Measurements from ENCODE around the gene NUDT5.
A peak's percentile ranks its signal among the peaks of the same experiment; 100 is the strongest.
"Not testable (repeated sequence)": the region's sequence is repeated elsewhere in the genome, so short reads cannot be mapped to it uniquely, and the experiment has no call there.

Gene NUDT5

DNA sequence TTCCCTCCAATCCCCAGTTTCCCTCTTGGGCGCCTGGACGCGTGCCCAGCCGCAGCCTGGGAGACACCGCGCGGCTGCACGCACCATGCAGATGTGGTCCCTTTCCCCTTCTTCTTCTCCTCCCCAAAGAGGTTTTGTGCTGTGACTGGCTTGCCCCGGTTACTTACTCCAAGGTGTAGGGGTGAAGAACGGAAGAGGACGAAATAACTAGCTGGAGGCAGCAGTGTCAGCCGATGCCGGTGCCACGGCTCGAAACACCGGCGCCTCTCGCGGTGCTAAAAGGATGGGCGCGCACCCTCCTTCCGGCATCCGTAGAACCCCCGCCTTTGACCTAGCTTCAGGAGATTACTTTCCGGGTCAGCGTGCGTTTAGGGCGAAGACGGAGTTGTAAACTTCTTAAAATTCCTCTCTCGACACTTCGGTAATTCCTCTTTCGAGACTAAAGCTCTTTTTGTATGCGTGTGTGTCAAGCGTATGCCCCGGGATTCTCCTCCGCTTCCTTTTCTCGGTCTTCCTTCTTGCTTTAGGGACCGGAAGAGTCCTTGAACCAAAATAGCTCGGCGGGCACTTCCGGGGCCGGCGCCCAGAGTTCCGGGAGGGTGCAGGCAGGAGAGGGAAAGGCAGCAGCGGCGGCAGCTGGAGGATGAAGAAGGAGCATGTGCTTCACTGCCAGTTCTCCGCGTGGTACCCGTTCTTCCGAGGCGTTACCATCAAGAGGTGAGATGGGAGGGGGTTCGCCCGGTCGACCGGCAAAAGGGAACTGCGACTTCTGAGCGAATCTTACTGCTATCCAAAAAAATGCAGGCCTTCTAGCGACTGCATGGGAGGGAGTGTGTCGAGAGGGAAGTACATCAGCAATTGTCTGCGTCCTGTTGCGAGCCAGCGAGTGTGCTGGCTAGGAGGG lies at the start of gene NUDT5, which contains the start of gene CDC123:
Gene NUDT5 (minus strand): TSS at position 289 of the 904 bp plus-strand sequence. CDS start 9,600 bp downstream, outside the sequence.
Gene CDC123 (plus strand): TSS at position 586 of the 904 bp plus-strand sequence. CDS start 58 bp downstream, at position 644.
- DNase-seq (ENCODE audit: low read depth, low spot score): peak; percentile 96

DNA sequence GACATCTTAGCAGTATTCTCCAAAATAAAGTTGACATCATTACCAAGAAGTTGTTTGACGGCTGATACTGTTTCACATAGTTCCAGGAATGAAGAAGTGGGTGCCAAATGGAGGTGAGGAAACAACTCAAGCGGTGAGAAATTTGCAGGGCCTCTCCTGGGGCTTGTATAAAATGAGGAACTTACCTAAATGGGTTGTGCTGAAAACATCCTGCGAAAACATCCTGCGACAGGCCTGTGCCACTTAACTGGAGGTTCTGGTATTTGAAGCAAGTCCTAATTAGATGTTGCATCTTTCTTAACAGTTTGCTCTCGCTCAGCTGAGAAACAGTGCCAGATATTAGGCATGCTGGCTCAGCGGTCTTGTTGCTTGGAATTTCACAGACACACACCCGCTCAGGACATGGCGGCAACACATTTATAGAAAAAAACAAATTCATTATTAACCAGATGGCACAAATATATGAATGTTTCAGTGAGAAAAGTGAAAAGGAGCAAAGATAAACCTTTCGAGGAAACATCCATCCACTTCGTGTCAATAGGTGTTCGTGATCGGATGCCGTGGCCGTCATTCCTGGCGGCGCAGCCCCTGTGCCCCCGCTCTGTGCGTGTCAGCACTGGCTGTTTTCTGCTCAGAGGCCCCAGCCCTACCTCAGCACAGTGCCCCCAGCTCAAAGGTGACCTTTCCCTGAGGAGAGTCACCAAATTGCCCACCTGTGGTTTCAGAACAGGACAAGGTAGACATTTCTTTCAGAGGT lies 48.4 kb upstream of the NUDT5 start:
- DNase-seq (ENCODE audit: low read depth, low spot score): no peak

DNA sequence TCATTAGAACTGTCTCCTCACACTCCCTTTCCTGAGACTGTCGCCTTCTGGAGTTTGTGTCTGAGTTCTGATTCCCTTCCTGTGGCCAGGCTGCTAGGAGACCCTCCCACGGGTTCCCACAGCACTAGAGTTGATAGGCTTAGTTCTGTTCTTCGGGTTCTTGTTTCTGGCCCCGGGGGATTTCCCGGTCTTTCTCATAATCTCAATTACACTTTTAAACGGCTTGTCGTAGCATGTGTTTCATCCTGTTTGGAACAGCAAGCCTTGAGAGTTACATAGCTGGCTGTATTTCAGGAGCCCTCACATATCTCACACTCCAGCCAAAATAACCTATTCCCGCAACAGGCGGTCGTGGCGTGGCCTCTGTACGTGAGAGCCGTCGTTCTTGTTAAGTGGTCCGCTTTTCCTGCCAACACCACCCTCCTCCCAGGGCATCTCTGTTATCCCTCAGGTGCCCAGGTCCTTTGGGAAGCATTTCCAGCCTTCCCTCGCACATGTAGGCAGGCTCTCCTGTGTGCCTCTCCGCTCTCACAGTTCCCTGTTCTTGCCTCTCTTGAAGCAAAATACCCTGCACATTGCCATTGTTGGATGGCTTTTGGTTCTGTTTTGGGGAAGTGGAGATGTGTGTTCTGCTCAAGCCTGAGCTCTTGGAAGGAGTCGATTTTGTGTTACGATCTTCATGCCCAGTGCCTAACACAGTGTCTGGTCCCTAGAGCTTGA lies 46.3 kb upstream of the NUDT5 start:
- DNase-seq (ENCODE audit: low read depth, low spot score): no peak

- DNase-seq (ENCODE audit: low read depth, low spot score): no peak
Observed at GRCh38 chr10:12238821-12239220, 43.1 kb upstream of the NUDT5 start.

GRCh38 chr10:12237265-12238220 lies 41.9 kb upstream of the NUDT5 start:
- no peak for DNase-seq (ENCODE audit: low read depth, low spot score)

GRCh38 chr10:12235796-12236195 lies 40.1 kb upstream of the NUDT5 start:
- DNase-seq (ENCODE audit: low read depth, low spot score): peak; percentile 48

- DNase-seq (ENCODE audit: low read depth, low spot score): no peak
Observed at GRCh38 chr10:12235116-12235694, 39.5 kb upstream of the NUDT5 start.

DNA sequence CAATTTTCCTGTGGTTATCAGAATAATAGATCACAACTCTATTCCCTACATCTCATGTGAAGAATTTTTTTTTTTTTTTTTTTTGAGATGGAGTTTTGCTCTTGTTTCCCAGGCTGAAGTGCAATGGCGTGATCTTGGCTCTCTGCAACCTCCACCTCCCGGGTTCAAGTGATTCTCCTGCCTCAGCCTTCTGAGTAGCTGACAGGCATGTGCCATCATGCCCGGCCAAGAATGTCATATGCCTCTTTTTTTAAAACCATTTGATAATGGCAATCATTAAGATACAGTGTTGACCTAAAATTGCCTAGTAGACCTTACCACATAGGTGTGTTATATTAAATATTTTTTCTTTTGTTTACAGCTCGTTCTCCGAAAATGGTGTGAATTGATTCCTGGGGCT lies 39.0 kb upstream of the NUDT5 start:
- not testable (repeated sequence) for DNase-seq (ENCODE audit: low read depth, low spot score)

GRCh38 chr10:12228851-12229250 lies 33.2 kb upstream of the NUDT5 start:
- no peak for DNase-seq (ENCODE audit: low read depth, low spot score)

DNA sequence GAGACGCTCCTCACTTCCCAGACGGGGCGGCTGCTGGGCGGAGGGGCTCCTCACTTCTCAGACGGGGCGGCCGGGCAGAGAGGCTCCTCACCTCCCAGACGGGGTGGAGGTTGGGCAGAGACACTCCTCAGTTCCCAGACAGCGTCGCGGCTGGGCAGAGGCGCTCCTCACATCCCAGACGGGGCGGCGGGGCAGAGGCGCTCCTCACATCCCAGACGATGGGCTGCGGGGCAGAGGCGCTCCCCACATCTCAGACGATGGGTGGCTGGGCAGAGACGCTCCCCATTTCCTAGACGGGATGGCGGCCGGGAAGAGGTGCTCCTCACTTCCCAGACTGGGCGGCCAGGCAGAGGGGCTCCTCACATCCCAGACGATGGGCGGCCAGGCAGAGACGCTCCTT lies 30.7 kb upstream of the NUDT5 start:
- DNase-seq (ENCODE audit: low read depth, low spot score): not testable (repeated sequence)

DNA sequence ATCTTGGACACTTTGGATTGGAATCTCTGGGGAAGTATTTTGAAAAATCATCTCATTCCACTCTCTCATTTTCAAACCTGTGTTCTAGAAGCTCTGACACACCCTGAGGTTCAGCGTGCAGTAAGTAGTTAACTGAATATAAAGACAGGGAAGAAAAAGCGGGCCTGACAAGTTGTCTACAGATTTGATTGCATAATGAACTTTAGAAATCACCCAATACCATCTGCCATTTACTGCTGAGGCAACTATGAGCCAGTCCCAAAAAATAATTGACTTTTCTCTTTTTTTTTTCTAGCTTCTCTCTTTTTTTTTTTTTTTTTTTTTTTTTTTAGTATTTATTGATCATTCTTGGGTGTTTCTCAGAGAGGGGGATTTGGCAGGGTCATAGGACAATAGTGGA lies 29.8 kb upstream of the NUDT5 start:
- DNase-seq (ENCODE audit: low read depth, low spot score): no peak

GRCh38 chr10:12221323-12222298 lies 25.9 kb upstream of the NUDT5 start:
- DNase-seq (ENCODE audit: low read depth, low spot score): peak; percentile 40

GRCh38 chr10:12218991-12219390 lies 23.3 kb upstream of the NUDT5 start:
- DNase-seq (ENCODE audit: low read depth, low spot score): no peak

DNA sequence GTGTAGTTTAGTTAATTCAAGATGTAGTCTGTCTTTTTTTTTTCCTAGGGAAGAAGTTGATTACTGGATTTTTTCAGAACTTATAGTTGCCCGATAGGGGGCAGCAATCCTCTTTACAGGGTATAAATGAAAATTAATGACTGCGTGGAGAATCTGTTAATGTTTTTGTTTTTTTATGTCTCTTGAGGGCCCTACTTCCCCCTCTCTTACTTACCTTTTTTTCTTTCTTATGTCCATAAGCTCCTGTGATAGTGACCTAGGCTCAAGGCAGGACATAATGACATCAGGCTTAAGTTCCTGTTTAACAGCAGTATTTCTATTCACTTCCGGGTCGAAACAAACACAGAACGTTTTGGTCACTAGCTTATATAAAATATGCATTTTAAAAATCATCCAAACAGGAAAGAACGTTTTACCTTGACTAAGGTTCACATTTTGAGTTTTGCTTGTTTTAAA lies 19.1 kb upstream of the NUDT5 start:
- peak; percentile 70 for DNase-seq (ENCODE audit: low read depth, low spot score)

GRCh38 chr10:12214093-12214492 lies 18.4 kb upstream of the NUDT5 start:
- no peak for DNase-seq (ENCODE audit: low read depth, low spot score)

DNA sequence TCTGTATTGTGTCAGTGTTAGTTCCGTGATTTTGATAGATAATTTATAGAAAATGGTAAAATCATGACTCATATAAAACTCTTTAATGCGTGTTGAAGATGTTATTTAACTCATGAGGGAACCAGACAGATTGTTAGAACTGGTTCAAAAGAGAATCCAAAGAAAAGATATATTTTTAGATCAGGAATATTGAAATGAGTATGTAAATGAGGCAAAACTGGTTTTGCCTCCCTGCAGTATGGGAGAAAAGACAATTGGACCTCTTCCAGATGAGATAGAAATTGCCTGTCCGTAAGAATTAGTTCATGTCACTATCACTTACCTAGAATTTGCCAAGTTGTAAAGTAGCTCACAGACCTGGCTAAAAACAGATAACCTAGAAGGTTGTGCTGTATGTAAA lies 17.9 kb upstream of the NUDT5 start:
- no peak for DNase-seq (ENCODE audit: low read depth, low spot score)

GRCh38 chr10:12212454-12212853 lies 16.8 kb upstream of the NUDT5 start:
- DNase-seq (ENCODE audit: low read depth, low spot score): no peak

GRCh38 chr10:12208460-12208859 lies 12.8 kb upstream of the NUDT5 start:
- DNase-seq (ENCODE audit: low read depth, low spot score): no peak

- DNase-seq (ENCODE audit: low read depth, low spot score): no peak
Observed at GRCh38 chr10:12207114-12207513, 11.4 kb upstream of the NUDT5 start.
